ENCODE results near the gene ARPC5L. TPM values are rescaled to one million over a fixed set of nuclear protein-coding genes. Genes with fewer than 3 reads are reported as not detected.

The ARPC5L gene
- total and polyA plus RNA-seq, 9 of the 15 experiments (the other 6 are each of a cell fraction or from before 2014, with no cell fraction given): 25.4 to 113 (median 63.8) TPM

DNA sequence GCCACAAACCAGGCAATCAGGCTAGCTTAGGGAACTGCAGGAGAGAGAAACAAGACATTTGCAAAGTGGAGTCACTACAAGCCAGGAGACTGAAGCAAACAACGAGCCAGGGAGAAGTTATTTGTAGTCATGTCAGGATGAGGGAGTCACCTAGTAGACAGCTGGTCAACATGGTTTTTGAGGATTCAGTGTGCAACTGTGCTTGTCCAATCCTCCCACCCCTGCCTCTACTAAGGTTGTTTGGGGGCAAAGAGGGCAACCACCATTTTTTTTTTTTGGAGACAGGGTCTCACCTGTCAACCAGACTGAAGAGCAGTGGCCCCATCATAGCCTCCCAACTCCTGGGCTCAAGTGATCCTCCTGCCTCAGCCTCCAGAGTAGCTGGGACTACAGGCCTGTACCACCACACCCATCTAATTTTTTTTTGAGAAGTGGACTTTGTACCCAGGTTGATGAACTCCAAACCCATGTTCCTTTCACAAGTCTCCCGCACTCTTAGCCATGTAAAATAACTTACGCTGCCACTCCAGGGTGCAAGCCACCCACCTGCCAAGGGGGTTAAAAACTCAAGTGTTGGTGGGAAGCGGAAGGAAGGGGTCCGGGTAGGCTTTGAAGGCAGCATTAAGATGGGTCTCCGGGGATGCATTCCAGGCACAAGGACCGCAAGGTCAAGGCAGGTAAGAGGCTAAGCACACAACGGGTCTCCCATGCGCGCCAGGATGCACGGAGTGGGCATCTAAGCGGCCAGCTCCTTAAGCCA lies 1.2 kb upstream of the ARPC5L start (continued):
- TF ChIP-seq MXD1 (CRISPR knock-in tag; IDR thresholded peaks at IDR 0.05; ENCODE audit: borderline replicate concordance, poor library complexity, severe bottlenecking): peak; percentile 63
- no peak for TF ChIP-seq CBX3 (IDR thresholded peaks at IDR 0.05; ENCODE audit: borderline replicate concordance in 1 of 2, low read length in 2 of 2)
- TF ChIP-seq MBD2 (IDR thresholded peaks at IDR 0.05; ENCODE audit: borderline replicate concordance, low read depth): no peak
- no peak for TF ChIP-seq GMEB1 (CRISPR knock-in tag; IDR thresholded peaks at IDR 0.05)

- BruUV-seq (replicated peaks): no TSS peak
- in situ Hi-C loops (cut with MboI): loop anchor here (10.0 kb wide), 1 partner anchor 281 kb away; the partner anchor contains the start of gene SCAI
- H3K9me3 ChIP-seq (replicated peaks; ENCODE audit: control insufficient read depth, insufficient read depth, low read depth, low read length): no peaks in the 10 kb centered on the region; the same call in 1 of the 2 replicates
- peak overlapping the region; percentile 53 to 97; a peak in 3 of 4 replicates for H3K9ac ChIP-seq (ENCODE audit: insufficient read depth in 1 of 2, low read depth in 2 of 2, low read length in 2 of 2)
- ATAC-seq (no peak), DNase-seq (ENCODE audit: extremely low read depth in 1 of 4, low spot score in 3 of 4) (no peak), FAIRE-seq (peak; percentile 35)
- peaks cover 72% of the 10 kb centered on the region for H3K79me2 ChIP-seq (ENCODE audit: control insufficient read depth, insufficient read depth, low read length)
- ChIA-PET POLR2A (interaction anchor here (0.6 to 2.6 kb wide), 9 partner anchors 12 to 427 kb away, joined by 3 to 30 read pairs (median 3); partner anchors contain the start of gene SCAI), CTCF (ENCODE audit: low intra/inter-chr PET ratio) (no interaction called here)
- WGBS (ENCODE audit: insufficient coverage, low coverage, missing lambda C conversion rate): 44% methylated on average over 7 of the region's 7 CpGs
- peaks cover 39 to 41% of the 10 kb centered on the region in 2 experiments for H3K4me1 ChIP-seq (replicated peaks in 1 of 2; ENCODE audit: control insufficient read depth in 2 of 2, insufficient read depth in 2 of 2, low read length in 2 of 2)
- peak overlapping the region; percentile 50 for H3K27ac ChIP-seq (ENCODE audit: extremely low read depth, low read depth, low read length)
- peaks cover 41% of the 10 kb centered on the region for H3K36me3 ChIP-seq (ENCODE audit: control insufficient read depth, insufficient read depth, low read length)
- H4K20me1 ChIP-seq (replicated peaks; ENCODE audit: control insufficient read depth, insufficient read depth, low read length): peaks cover 28% of the 10 kb centered on the region
- peak overlapping the region; percentile 77 for H2AFZ ChIP-seq (ENCODE audit: low read depth, low read length)
- peak overlapping the region; percentile 98 for H3K4me2 ChIP-seq (ENCODE audit: insufficient read depth, low read length)
- H3K9me1 ChIP-seq (ENCODE audit: control insufficient read depth, insufficient read depth, low read length): peaks cover 10% of the 10 kb centered on the region
- H3K27me3 ChIP-seq (ENCODE audit: control insufficient read depth in 2 of 2, insufficient read depth in 2 of 2, low read length in 2 of 2): no peaks in the 10 kb centered on the region
- intact Hi-C loops (cut with micrococcal nuclease): loop anchor here (2.0 kb wide), 1 partner anchor 279 kb away; the partner anchor contains the start of gene SCAI
- TF ChIP-seq ZNF589 (CRISPR knock-in tag; IDR thresholded peaks at IDR 0.05; ENCODE audit: low read depth): 0 out of 2 replicates have a peak, but pooled peaks have one; percentile 26
- no peak for TF ChIP-seq BRCA1 (IDR thresholded peaks at IDR 0.05)
- no peak for TF ChIP-seq BRCA1 (CRISPR knock-in tag; IDR thresholded peaks at IDR 0.05)
- peak overlapping the region; percentile 22; the same call in 1 of the 2 replicates for H3K4me3 ChIP-seq
These were observed 1.5 kb downstream of the ARPC5L start for GRCh38 chr9:124863371-124863871.
